NB4 (cell line): ENCODE data around the gene SPAG9.

Experiments used
- MYC ChIP-seq: IDR thresholded peaks from 2 replicates; pipeline ENCODE4 v1.6.1; 2011; ENCODE audit warnings: low read depth, low read length
- POLR2A ChIP-seq: IDR thresholded peaks from 2 replicates; pipeline ENCODE4 v1.6.1; 2011; ENCODE audit warnings: mild to moderate bottlenecking; ENCODE audit not compliant: insufficient read length; ENCODE audit errors: extremely low read depth
- TF ChIP-seq, protein P1 (sequence below): IDR thresholded peaks from one replicate; pipeline ENCODE4 v1.5.1; 2012; ENCODE audit warnings: low read depth, low read length
- TF ChIP-seq, protein P2 (sequence below): IDR thresholded peaks from 2 replicates; pipeline ENCODE4 v1.6.1; 2011; ENCODE audit warnings: low read depth, low read length

GRCh38 chr17:50917418-50917743, 203.3 kb downstream of the SPAG9 start:
- TF ChIP-seq, protein P1, sequence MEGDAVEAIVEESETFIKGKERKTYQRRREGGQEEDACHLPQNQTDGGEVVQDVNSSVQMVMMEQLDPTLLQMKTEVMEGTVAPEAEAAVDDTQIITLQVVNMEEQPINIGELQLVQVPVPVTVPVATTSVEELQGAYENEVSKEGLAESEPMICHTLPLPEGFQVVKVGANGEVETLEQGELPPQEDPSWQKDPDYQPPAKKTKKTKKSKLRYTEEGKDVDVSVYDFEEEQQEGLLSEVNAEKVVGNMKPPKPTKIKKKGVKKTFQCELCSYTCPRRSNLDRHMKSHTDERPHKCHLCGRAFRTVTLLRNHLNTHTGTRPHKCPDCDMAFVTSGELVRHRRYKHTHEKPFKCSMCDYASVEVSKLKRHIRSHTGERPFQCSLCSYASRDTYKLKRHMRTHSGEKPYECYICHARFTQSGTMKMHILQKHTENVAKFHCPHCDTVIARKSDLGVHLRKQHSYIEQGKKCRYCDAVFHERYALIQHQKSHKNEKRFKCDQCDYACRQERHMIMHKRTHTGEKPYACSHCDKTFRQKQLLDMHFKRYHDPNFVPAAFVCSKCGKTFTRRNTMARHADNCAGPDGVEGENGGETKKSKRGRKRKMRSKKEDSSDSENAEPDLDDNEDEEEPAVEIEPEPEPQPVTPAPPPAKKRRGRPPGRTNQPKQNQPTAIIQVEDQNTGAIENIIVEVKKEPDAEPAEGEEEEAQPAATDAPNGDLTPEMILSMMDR: no peak
- TF ChIP-seq MYC (no peak), POLR2A (no peak)
- TF ChIP-seq, protein P2, sequence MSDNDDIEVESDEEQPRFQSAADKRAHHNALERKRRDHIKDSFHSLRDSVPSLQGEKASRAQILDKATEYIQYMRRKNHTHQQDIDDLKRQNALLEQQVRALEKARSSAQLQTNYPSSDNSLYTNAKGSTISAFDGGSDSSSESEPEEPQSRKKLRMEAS: no peak
